ENCODE data around the gene LIMS2. TPM values are rescaled to one million over a fixed set of nuclear protein-coding genes. Genes with fewer than 3 reads are reported as not detected.

Gene LIMS2
- total RNA-seq, 3 donors from 2014 or later, result 9.5 to 27.9 (median 19.4) TPM

DNA sequence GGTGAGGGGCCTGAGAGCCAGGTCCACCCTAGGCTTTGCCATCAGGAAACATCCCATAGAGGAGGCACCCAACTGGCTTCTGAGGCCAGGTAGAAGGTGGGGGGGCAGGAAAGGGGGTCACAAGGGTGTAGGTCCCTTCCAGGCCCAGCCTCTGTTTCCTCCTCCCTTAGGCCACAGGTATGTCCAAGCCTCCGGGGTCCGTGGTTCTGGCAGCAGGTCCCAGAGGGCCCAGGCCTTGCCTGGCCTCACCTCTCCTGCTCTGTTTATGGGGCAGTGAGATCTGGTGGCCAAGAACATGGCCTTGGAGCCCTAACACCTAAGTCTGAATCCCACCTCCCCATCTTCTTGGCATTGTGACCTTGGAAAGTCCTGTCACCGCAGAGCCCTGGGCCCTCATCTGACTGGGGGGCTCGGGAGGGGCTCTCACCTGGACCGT, 51.0 kb downstream of the LIMS2 start:
- H3K9me3 ChIP-seq, result no peaks in the 10 kb centered on the region
- no peak overlapping the region for H3K4me3 ChIP-seq
- DNase-seq (ENCODE audit: low spot score in 2 of 2), result no peak
- H3K4me1 ChIP-seq, result no peaks in the 10 kb centered on the region
- H3K27me3 ChIP-seq, result no peaks in the 10 kb centered on the region
- no peak overlapping the region for H3K27ac ChIP-seq
- H3K36me3 ChIP-seq, result no peaks in the 10 kb centered on the region
- TF ChIP-seq POLR2AphosphoS5 (IDR thresholded peaks at IDR 0.05) (no peak), POLR2A (IDR thresholded peaks at IDR 0.05) (no peak)
- TF ChIP-seq, protein P1, sequence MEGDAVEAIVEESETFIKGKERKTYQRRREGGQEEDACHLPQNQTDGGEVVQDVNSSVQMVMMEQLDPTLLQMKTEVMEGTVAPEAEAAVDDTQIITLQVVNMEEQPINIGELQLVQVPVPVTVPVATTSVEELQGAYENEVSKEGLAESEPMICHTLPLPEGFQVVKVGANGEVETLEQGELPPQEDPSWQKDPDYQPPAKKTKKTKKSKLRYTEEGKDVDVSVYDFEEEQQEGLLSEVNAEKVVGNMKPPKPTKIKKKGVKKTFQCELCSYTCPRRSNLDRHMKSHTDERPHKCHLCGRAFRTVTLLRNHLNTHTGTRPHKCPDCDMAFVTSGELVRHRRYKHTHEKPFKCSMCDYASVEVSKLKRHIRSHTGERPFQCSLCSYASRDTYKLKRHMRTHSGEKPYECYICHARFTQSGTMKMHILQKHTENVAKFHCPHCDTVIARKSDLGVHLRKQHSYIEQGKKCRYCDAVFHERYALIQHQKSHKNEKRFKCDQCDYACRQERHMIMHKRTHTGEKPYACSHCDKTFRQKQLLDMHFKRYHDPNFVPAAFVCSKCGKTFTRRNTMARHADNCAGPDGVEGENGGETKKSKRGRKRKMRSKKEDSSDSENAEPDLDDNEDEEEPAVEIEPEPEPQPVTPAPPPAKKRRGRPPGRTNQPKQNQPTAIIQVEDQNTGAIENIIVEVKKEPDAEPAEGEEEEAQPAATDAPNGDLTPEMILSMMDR (IDR thresholded peaks at IDR 0.05), result no peak
- intact Hi-C loops (cut with DNase I; ENCODE audit: low total_unique reads), result no loop called here

GRCh38 chr2:127623388-127624319, 51.7 kb downstream of the LIMS2 start:
- intact Hi-C loops (cut with DNase I; ENCODE audit: low total_unique reads), result no loop called here
- Histone ChIP-seq H3K36me3 (no peaks in the 10 kb centered on the region), H3K4me1 (no peaks in the 10 kb centered on the region), H3K27ac (no peak overlapping the region), H3K27me3 (no peaks in the 10 kb centered on the region), H3K4me3 (no peak overlapping the region), H3K9me3 (no peaks in the 10 kb centered on the region)
- TF ChIP-seq, protein P1 (IDR thresholded peaks at IDR 0.05), result no peak
- TF ChIP-seq POLR2AphosphoS5 (IDR thresholded peaks at IDR 0.05) (no peak), POLR2A (IDR thresholded peaks at IDR 0.05) (no peak)
- DNase-seq (ENCODE audit: low spot score in 2 of 2), result peak in 1 of 2 donors; percentile 45

DNA sequence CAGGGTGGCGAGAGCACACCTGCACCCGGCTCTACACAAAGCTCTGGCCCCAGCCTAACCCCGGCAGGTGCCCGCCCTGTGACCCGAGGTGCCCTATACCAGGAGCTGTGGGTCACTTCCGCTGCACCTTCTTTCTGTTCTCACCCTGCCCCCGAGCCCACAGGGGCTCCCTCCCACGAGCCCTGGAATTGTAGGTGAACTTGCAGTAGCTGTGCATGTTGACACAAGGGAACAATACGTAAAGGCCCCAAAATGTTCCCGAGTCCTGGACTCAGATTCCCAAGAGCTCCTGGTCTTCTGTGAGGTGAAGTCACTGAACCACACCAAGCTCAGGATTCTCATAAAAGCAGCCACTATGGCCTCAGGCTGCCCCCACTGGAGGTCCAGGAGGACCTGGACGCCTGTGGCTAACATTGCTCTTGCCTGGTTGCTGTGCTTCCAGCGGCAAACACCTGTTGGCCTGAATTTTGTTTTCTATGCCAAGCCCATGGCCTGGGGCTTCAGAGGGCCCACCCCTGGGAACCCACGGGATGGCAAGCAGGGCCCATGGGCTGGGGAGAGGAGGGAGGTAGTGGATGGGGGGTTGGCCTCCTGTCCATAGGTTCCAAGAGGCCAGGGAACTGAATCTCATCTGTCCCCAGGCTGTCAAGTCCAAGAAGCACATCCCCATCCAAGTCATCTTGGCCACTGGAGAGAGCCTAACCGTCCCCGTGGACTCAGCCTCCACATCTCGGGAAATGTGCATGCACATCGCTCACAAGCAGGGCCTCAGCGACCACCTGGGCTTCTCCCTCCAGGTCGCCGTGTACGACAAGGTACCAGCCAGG, 52.6 kb downstream of the LIMS2 start:
- Histone ChIP-seq H3K9me3 (no peaks in the 10 kb centered on the region), H3K27me3 (no peaks in the 10 kb centered on the region), H3K4me1 (no peaks in the 10 kb centered on the region), H3K4me3 (no peak overlapping the region), H3K36me3 (no peaks in the 10 kb centered on the region), H3K27ac (no peak overlapping the region)
- peak in 1 of 2 donors; percentile 48 for DNase-seq (ENCODE audit: low spot score in 2 of 2)
- intact Hi-C loops (cut with DNase I; ENCODE audit: low total_unique reads), result no loop called here
- TF ChIP-seq POLR2AphosphoS5 (IDR thresholded peaks at IDR 0.05) (no peak), POLR2A (IDR thresholded peaks at IDR 0.05) (no peak)
- TF ChIP-seq, protein P1 (IDR thresholded peaks at IDR 0.05), result no peak

DNA sequence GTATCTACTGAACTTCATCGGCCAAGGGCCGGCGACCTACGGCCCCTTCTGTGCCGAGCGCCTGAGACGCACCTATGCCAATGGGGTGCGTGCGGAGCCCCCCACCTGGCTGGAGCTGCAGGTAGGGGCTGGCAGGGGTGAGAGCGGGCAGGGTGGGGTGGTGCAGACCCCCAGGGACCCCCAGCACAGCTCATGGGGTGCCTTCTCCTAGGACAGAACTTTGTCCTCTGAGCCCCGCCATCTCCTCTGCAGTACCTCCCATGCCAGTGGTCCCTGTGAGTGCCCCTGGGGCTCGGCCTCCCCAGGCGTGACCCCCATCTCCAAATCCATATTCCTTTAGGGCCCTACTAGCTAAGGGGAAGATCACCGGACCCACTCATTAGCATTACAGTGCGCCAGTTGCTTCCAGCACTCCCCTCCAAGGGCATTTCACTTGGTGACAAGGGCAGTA, 53.3 kb downstream of the LIMS2 start:
- Histone ChIP-seq H3K36me3 (no peaks in the 10 kb centered on the region), H3K4me3 (no peak overlapping the region), H3K9me3 (no peaks in the 10 kb centered on the region), H3K27ac (no peak overlapping the region), H3K4me1 (no peaks in the 10 kb centered on the region), H3K27me3 (no peaks in the 10 kb centered on the region)
- no peak for TF ChIP-seq POLR2AphosphoS5 (IDR thresholded peaks at IDR 0.05)
- DNase-seq (ENCODE audit: low spot score in 2 of 2), result peak in 1 of 2 donors; percentile 44
- intact Hi-C loops (cut with DNase I; ENCODE audit: low total_unique reads), result no loop called here

GRCh38 chr2:127620866-127621265, 54.5 kb downstream of the LIMS2 start:
- Histone ChIP-seq H3K36me3 (no peaks in the 10 kb centered on the region), H3K9me3 (no peaks in the 10 kb centered on the region), H3K4me1 (no peaks in the 10 kb centered on the region), H3K27me3 (no peaks in the 10 kb centered on the region), H3K4me3 (no peak overlapping the region), H3K27ac (no peak overlapping the region)
- TF ChIP-seq, protein P1 (IDR thresholded peaks at IDR 0.05), result no peak
- no peak for TF ChIP-seq POLR2A (IDR thresholded peaks at IDR 0.05)
- no peak for TF ChIP-seq POLR2AphosphoS5 (IDR thresholded peaks at IDR 0.05)
- no peak for DNase-seq (ENCODE audit: low spot score in 2 of 2)
- intact Hi-C loops (cut with DNase I; ENCODE audit: low total_unique reads), result no loop called here

Data from breast epithelium (tissue), 4 donors.